WTC11 (cell line): ENCODE data around the gene ADGRL3. TPM values are rescaled to one million over a fixed set of nuclear protein-coding genes. Genes with fewer than 3 reads are reported as not detected.

Experiments
- ATAC-seq: fragments of 200-7000 bp; cut with Tn5 transposase; 2 replicates; pipeline ENCODE4 v1.10.0; 2021; ENCODE audit warnings: mild to moderate bottlenecking, moderate library complexity
- CTCF ChIA-PET: fragments of 300-600 bp; sonication (Branson Sonifier 250); formaldehyde crosslinking; loops from one replicate; lab custom pipeline; 2021; ENCODE audit warnings: antibody characterized with exemption; lab: Charles Lee
- POLR2A ChIA-PET: fragments of 350-600 bp; sonication (Branson Sonifier 250); formaldehyde crosslinking; loops from one replicate; lab custom pipeline; 2021; ENCODE audit warnings: antibody characterized with exemption; lab: Charles Lee
- DNase-seq: peaks from one replicate; pipeline ENCODE4 v3.0.0; 2021; ENCODE audit warnings: low spot score
- H3K27ac Mint-ChIP-seq: 2 replicates; pipeline ENCODE4 v1.8.0; 2021; ENCODE audit warnings: mixed read lengths
- H3K27me3 Mint-ChIP-seq: 2 replicates; pipeline ENCODE4 v1.8.0; 2021; ENCODE audit warnings: low read depth, mild to moderate bottlenecking, moderate library complexity, mixed read lengths
- H3K36me3 Mint-ChIP-seq: 2 replicates; pipeline ENCODE4 v1.8.0; 2021; ENCODE audit warnings: mixed read lengths
- H3K4me1 Mint-ChIP-seq: 2 replicates; pipeline ENCODE4 v1.8.0; 2022; ENCODE audit warnings: mixed read lengths
- H3K4me3 Mint-ChIP-seq: 2 replicates; pipeline ENCODE4 v1.8.0; 2021; ENCODE audit warnings: mild to moderate bottlenecking, moderate library complexity, mixed read lengths
- H3K9me3 Mint-ChIP-seq: 2 replicates; pipeline ENCODE4 v1.8.0; 2021; ENCODE audit warnings: mixed read lengths
- ATF1 ChIP-seq: sonication (generic); formaldehyde crosslinking; IDR thresholded peaks from 2 replicates; pipeline ENCODE4 v1.8.1; 2023; ENCODE audit warnings: mild to moderate bottlenecking, moderate library complexity, missing genetic modification reagents
- EMX1 ChIP-seq: fragments of 250-450 bp; sonication (Bioruptor Pico); IDR thresholded peaks from 2 replicates; pipeline ENCODE4 v1.8.0; 2021; ENCODE audit warnings: mild to moderate bottlenecking
- FOXP1 ChIP-seq: sonication (generic); formaldehyde crosslinking; IDR thresholded peaks from 2 replicates; pipeline ENCODE4 v1.8.0; 2022; ENCODE audit warnings: missing genetic modification reagents, mild to moderate bottlenecking, moderate library complexity, borderline replicate concordance
- GABPB1 ChIP-seq: sonication (generic); formaldehyde crosslinking; IDR thresholded peaks from 2 replicates; pipeline ENCODE4 v1.8.1; 2023; ENCODE audit warnings: mild to moderate bottlenecking, missing genetic modification reagents
- GRHL2 ChIP-seq: fragments of 250-450 bp; sonication (Bioruptor Pico); IDR thresholded peaks from 2 replicates; pipeline ENCODE4 v1.8.0; 2022; ENCODE audit warnings: mild to moderate bottlenecking, moderate library complexity; ENCODE audit not compliant: insufficient replicate concordance, severe bottlenecking
- KAT7 ChIP-seq: sonication (generic); formaldehyde crosslinking; IDR thresholded peaks from 2 replicates; pipeline ENCODE4 v1.8.1; 2023; ENCODE audit warnings: missing genetic modification reagents, mild to moderate bottlenecking, borderline replicate concordance
- MLX ChIP-seq: sonication (generic); formaldehyde crosslinking; IDR thresholded peaks from 2 replicates; pipeline ENCODE4 v1.8.1; 2023; ENCODE audit warnings: mild to moderate bottlenecking, missing genetic modification reagents, moderate library complexity
- MYBL2 ChIP-seq: sonication (generic); formaldehyde crosslinking; IDR thresholded peaks from 2 replicates; pipeline ENCODE4 v1.8.1; 2023; ENCODE audit warnings: mild to moderate bottlenecking, moderate library complexity, missing genetic modification reagents
- NFATC4 ChIP-seq: fragments of 250-450 bp; sonication (Bioruptor Pico); IDR thresholded peaks from 2 replicates; pipeline ENCODE4 v1.9.0; 2021; ENCODE audit warnings: mild to moderate bottlenecking
- NR1H2 ChIP-seq: sonication (generic); formaldehyde crosslinking; IDR thresholded peaks from 2 replicates; pipeline ENCODE4 v1.9.0; 2021; ENCODE audit warnings: mild to moderate bottlenecking, moderate library complexity, missing genetic modification reagents
- NR2C2 ChIP-seq: sonication (generic); formaldehyde crosslinking; IDR thresholded peaks from 2 replicates; pipeline ENCODE4 v1.8.0; 2022; ENCODE audit warnings: mild to moderate bottlenecking, missing genetic modification reagents
- PRRX2 ChIP-seq: fragments of 250-450 bp; sonication (Bioruptor Pico); IDR thresholded peaks from 2 replicates; pipeline ENCODE4 v1.8.0; 2021; ENCODE audit warnings: mild to moderate bottlenecking
- SMAD3 ChIP-seq: sonication (generic); formaldehyde crosslinking; IDR thresholded peaks from 2 replicates; pipeline ENCODE4 v1.8.0; 2022; ENCODE audit warnings: missing genetic modification reagents, mild to moderate bottlenecking, borderline replicate concordance
- TCF7 ChIP-seq: sonication (generic); formaldehyde crosslinking; IDR thresholded peaks from 2 replicates; pipeline ENCODE4 v1.8.0; 2022; ENCODE audit warnings: mild to moderate bottlenecking, low read depth, missing genetic modification reagents, moderate library complexity
- TEAD1 ChIP-seq: sonication (generic); formaldehyde crosslinking; IDR thresholded peaks from 2 replicates; pipeline ENCODE4 v1.8.0; 2022; ENCODE audit warnings: mild to moderate bottlenecking, missing genetic modification reagents
- TP53 ChIP-seq: sonication (generic); formaldehyde crosslinking; IDR thresholded peaks from 2 replicates; pipeline ENCODE4 v1.8.1; 2023; ENCODE audit warnings: mild to moderate bottlenecking, missing genetic modification reagents
- ZBTB21 ChIP-seq: sonication (generic); formaldehyde crosslinking; IDR thresholded peaks from 2 replicates; pipeline ENCODE4 v1.8.1; 2023; ENCODE audit warnings: mild to moderate bottlenecking, missing genetic modification reagents, borderline replicate concordance
- ZNF121 ChIP-seq: sonication (generic); formaldehyde crosslinking; IDR thresholded peaks from 2 replicates; pipeline ENCODE4 v1.8.0; 2023; ENCODE audit warnings: missing genetic modification reagents
- ZNF512 ChIP-seq: sonication (generic); formaldehyde crosslinking; IDR thresholded peaks from 2 replicates; pipeline ENCODE4 v1.8.1; 2022; ENCODE audit warnings: missing genetic modification reagents, borderline replicate concordance
- ZNF671 ChIP-seq: fragments of 250-450 bp; sonication (Bioruptor Pico); IDR thresholded peaks from 2 replicates; pipeline ENCODE4 v1.8.0; 2021; ENCODE audit warnings: mild to moderate bottlenecking
- total RNA-seq: library from RNA; stranded (reverse); gene quantifications from 3 replicates; pipeline ENCODE4 v1.2.3, GENCODE V29; 2021
- TF ChIP-seq, protein P1 (sequence below): sonication (generic); formaldehyde crosslinking; IDR thresholded peaks from 2 replicates; pipeline ENCODE4 v1.8.1; 2022; ENCODE audit warnings: low read depth, mild to moderate bottlenecking, moderate library complexity, missing genetic modification reagents, borderline replicate concordance
- TF ChIP-seq, protein P2 (sequence below): fragments of 250-450 bp; sonication (Bioruptor Pico); IDR thresholded peaks from 2 replicates; pipeline ENCODE4 v1.8.0; 2021; ENCODE audit warnings: mild to moderate bottlenecking
- TF ChIP-seq, protein P3 (sequence below): sonication (generic); formaldehyde crosslinking; IDR thresholded peaks from 2 replicates; pipeline ENCODE4 v1.8.1; 2023; ENCODE audit warnings: mild to moderate bottlenecking, missing genetic modification reagents

Gene ADGRL3
- total RNA-seq, 1 experiment from 2014 or later, result 8.7 TPM

DNA sequence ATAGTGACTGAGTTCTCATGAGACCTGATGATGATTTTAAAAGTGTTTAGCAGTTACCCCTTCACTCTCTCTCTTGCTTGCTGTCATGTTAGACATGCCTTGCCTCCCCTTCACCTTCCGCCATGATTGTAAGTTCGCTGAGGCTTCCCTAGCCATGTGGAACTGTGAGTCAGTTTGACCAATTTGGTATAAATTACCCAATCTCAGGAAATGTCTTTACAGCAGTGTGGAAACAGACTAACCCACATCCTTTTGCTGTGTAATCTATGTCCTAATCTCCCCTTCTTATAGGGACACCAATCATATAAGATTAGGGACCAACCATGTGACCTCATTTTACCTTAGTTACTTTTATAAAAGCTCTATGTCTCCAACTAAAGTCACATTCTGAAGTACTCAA, 677.8 kb downstream of the ADGRL3 start (continued):
- no peak for TF ChIP-seq FOXP1 (CRISPR knock-in tag)

DNA sequence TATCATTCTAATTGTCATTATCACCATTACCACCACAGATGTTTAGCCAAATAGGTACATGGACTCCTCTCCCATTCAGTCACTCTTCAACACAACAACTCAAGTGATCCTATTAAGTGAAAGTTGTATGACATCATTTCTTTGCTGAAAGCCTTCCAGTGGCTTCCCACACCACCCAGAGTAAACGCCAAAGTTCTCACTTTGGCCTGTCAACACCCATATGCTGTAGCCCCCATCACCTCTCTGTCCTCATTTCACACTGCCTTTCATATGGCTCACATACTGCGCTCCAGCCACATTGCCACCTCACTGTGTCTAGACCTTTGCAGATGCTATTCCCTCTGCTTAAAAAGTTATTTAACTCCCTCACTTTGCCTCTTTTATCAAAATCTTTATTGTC, 682.3 kb downstream of the ADGRL3 start:
- ChIA-PET CTCF (no interaction called here), POLR2A (no interaction called here)
- DNase-seq (no peak), ATAC-seq (no peak)
- Mint-ChIP-seq H3K9me3 (peaks cover 3% of the 10 kb centered on the region; the same call in 1 of the 2 replicates), H3K36me3 (no peaks in the 10 kb centered on the region), H3K4me1 (peaks cover 6% of the 10 kb centered on the region), H3K27me3 (no peaks in the 10 kb centered on the region), H3K27ac (no peak overlapping the region), H3K4me3 (no peak overlapping the region)
- TF ChIP-seq GRHL2 (no peak), MYBL2 (CRISPR knock-in tag) (no peak), TEAD1 (CRISPR knock-in tag) (no peak), NFATC4 (CRISPR knock-in tag) (no peak)
- TF ChIP-seq, protein P1, sequence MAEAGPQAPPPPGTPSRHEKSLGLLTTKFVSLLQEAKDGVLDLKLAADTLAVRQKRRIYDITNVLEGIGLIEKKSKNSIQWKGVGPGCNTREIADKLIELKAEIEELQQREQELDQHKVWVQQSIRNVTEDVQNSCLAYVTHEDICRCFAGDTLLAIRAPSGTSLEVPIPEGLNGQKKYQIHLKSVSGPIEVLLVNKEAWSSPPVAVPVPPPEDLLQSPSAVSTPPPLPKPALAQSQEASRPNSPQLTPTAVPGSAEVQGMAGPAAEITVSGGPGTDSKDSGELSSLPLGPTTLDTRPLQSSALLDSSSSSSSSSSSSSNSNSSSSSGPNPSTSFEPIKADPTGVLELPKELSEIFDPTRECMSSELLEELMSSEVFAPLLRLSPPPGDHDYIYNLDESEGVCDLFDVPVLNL (CRISPR knock-in tag), result no peak

GRCh38 chr4:61886131-61886530, 686.0 kb downstream of the ADGRL3 start:
- Mint-ChIP-seq H3K4me3 (no peak overlapping the region), H3K9me3 (0 out of 2 replicates have a peak, but pooled peaks cover 4% of the 10 kb centered on the region), H3K27me3 (no peaks in the 10 kb centered on the region), H3K27ac (no peak overlapping the region; the same call in 1 of the 2 replicates), H3K4me1 (peaks cover 19% of the 10 kb centered on the region), H3K36me3 (no peaks in the 10 kb centered on the region)
- ATAC-seq (no peak), DNase-seq (no peak)
- ChIA-PET POLR2A (no interaction called here), CTCF (no interaction called here)
- TF ChIP-seq MYBL2 (CRISPR knock-in tag), result no peak
- no peak for TF ChIP-seq ZNF121
- TF ChIP-seq SMAD3 (CRISPR knock-in tag), result no peak
- TF ChIP-seq NR1H2, result no peak
- no peak for TF ChIP-seq EMX1 (CRISPR knock-in tag)
- TF ChIP-seq, protein P2, sequence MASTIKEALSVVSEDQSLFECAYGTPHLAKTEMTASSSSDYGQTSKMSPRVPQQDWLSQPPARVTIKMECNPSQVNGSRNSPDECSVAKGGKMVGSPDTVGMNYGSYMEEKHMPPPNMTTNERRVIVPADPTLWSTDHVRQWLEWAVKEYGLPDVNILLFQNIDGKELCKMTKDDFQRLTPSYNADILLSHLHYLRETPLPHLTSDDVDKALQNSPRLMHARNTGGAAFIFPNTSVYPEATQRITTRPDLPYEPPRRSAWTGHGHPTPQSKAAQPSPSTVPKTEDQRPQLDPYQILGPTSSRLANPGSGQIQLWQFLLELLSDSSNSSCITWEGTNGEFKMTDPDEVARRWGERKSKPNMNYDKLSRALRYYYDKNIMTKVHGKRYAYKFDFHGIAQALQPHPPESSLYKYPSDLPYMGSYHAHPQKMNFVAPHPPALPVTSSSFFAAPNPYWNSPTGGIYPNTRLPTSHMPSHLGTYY (CRISPR knock-in tag), result no peak
- TF ChIP-seq MLX (CRISPR knock-in tag), result no peak
- TF ChIP-seq PRRX2, result no peak
- no peak for TF ChIP-seq ATF1 (CRISPR knock-in tag)
- TF ChIP-seq TP53 (CRISPR knock-in tag), result no peak
- no peak for TF ChIP-seq NR2C2 (CRISPR knock-in tag)
- no peak for TF ChIP-seq KAT7 (CRISPR knock-in tag)
- no peak for TF ChIP-seq GABPB1 (CRISPR knock-in tag)
- TF ChIP-seq TCF7 (CRISPR knock-in tag), result no peak
- TF ChIP-seq, protein P3, sequence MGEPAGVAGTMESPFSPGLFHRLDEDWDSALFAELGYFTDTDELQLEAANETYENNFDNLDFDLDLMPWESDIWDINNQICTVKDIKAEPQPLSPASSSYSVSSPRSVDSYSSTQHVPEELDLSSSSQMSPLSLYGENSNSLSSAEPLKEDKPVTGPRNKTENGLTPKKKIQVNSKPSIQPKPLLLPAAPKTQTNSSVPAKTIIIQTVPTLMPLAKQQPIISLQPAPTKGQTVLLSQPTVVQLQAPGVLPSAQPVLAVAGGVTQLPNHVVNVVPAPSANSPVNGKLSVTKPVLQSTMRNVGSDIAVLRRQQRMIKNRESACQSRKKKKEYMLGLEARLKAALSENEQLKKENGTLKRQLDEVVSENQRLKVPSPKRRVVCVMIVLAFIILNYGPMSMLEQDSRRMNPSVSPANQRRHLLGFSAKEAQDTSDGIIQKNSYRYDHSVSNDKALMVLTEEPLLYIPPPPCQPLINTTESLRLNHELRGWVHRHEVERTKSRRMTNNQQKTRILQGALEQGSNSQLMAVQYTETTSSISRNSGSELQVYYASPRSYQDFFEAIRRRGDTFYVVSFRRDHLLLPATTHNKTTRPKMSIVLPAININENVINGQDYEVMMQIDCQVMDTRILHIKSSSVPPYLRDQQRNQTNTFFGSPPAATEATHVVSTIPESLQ (CRISPR knock-in tag), result no peak
- TF ChIP-seq ZBTB21 (CRISPR knock-in tag), result no peak
- no peak for TF ChIP-seq ZNF512 (CRISPR knock-in tag)
- no peak for TF ChIP-seq ZNF671
